GM19025 (cell line): ENCODE data around the gene ZP1.

Source experiments
- ATAC-seq: cut with Tn5 transposase; IDR thresholded peaks from one replicate; pipeline ENCODE4 v1.9.1; 2021; ENCODE audit warnings: mild to moderate bottlenecking, low read depth, moderate library complexity; ENCODE audit not compliant: unreplicated experiment

Gene ZP1

GRCh38 chr11:60921777-60922335 is 54.5 kb downstream of the ZP1 start:
- no peak for ATAC-seq

- ATAC-seq, result no peak
Observed at GRCh38 chr11:60922906-60923305, 55.6 kb downstream of the ZP1 start.

GRCh38 chr11:60923326-60923725 is 56.0 kb downstream of the ZP1 start:
- no peak for ATAC-seq

- ATAC-seq, result no peak
Observed at GRCh38 chr11:60923800-60924109, 56.4 kb downstream of the ZP1 start.

- no peak for ATAC-seq
Observed at GRCh38 chr11:60924110-60924905, 57.0 kb downstream of the ZP1 start, which contains the start of gene TMEM132A. Gene TMEM132A (plus strand): TSS chr11:60924460. CDS start chr11:60924634, 174 bp downstream.
